K562 (cell line): Measurements from ENCODE around the gene ZDHHC12. TPM values are rescaled to one million over a fixed set of nuclear protein-coding genes. Genes with fewer than 3 reads are reported as not detected.

Source experiments
- CHD1 ChIP-seq: fragments of 200-600 bp; sonication (generic); IDR thresholded peaks from one replicate; pipeline ENCODE4 v1.6.1; 2012; ENCODE audit warnings: mild to moderate bottlenecking, moderate library complexity, low read length, inconsistent platforms
- PHF8 ChIP-seq: fragments of 200-600 bp; sonication (generic); IDR thresholded peaks from 2 replicates; pipeline ENCODE4 v1.6.1; 2012; ENCODE audit warnings: mixed run types, mild to moderate bottlenecking, inconsistent platforms, low read length, moderate library complexity, borderline replicate concordance
- PHTF2 ChIP-seq: fragments of 250-450 bp; sonication (Bioruptor Pico); IDR thresholded peaks from 2 replicates; pipeline ENCODE4 v1.5.0; 2021; ENCODE audit warnings: mild to moderate bottlenecking
- TCFL5 ChIP-seq: fragments of 250-450 bp; sonication (Bioruptor Pico); conservative IDR thresholded peaks from 2 replicates; pipeline ENCODE4 v1.6.1; 2021; ENCODE audit warnings: mild to moderate bottlenecking, moderate library complexity, matching md5 sums
- ZFX ChIP-seq: sonication (generic); formaldehyde crosslinking; IDR thresholded peaks from 2 replicates; pipeline ENCODE4 v1.8.0; 2022; ENCODE audit warnings: mild to moderate bottlenecking, missing genetic modification reagents, moderate library complexity
- polyA plus RNA-seq, 8 experiments: library from polyadenylated mRNA; depleted of rRNA in 4 of 8; stranded (reverse) in 5 of 8; unstranded in 3 of 8; fragments of >200 nt; fragmentation: Nextera tagmentation in 2 of 8; fragmentation: Illumina TruSeq in 1 of 8; extraction: Ambion mirVana in 2 of 8; extraction: Trizol in 1 of 8; gene quantifications; 2 replicates each; pipeline versions ENCODE4 v1.2.1 to v1.2.3, GENCODE V29; 2011 to 2014; ENCODE audit warnings: inconsistent platforms in 1 of 8, missing spikeins in 1 of 8
- total RNA-seq, 7 experiments: library from RNA; depleted of rRNA in 6 of 7; stranded (reverse); fragments of >200 nt in 6 of 7; fragmentation: Illumina TruSeq in 2 of 7; extraction: Trizol in 2 of 7; gene quantifications; 2 replicates each; pipeline versions ENCODE4 v1.2.1 to v1.2.3, GENCODE V29; 2011 to 2021; ENCODE audit warnings: low replicate concordance in 1 of 7
- TF ChIP-seq, protein P1 (sequence below), 2 experiments: fragments of 450-650 bp; IDR thresholded peaks; 2 replicates each; pipeline ENCODE4 v1.6.1; 2016; ENCODE audit warnings: mild to moderate bottlenecking in 2 of 2, borderline replicate concordance in 1 of 2, low read depth in 1 of 2, moderate library complexity in 1 of 2

Gene ZDHHC12
- total and polyA plus RNA-seq, 9 of the 15 experiments (the other 6 are each of a cell fraction or from before 2014, with no cell fraction given), result 0.21 to 38.0 (median 13.8) TPM

DNA sequence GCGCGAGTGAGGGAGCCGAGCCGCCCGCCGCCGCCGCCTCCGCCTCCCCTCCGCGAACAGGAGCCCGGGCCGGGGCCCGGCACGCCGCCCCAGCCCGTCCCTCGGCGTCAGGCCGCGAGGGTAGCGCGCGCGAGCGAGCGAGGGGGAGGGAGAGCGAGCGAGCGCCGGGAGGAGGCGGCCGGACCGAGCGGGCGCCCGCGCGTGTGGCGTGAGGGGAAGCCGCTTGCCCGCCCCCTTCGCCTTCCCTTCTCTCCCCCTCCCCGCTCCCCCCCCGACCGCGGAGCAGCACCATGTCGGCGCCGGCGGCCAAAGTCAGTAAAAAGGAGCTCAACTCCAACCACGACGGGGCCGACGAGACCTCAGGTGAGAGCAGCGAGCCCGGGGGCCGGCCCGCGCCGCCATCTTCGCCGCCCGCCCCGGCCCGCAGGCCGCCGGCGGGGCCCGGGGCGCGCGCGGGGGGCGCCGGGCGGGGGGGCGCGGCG lies 34.6 kb downstream of the ZDHHC12 start (continued):
- TF ChIP-seq, protein P1, sequence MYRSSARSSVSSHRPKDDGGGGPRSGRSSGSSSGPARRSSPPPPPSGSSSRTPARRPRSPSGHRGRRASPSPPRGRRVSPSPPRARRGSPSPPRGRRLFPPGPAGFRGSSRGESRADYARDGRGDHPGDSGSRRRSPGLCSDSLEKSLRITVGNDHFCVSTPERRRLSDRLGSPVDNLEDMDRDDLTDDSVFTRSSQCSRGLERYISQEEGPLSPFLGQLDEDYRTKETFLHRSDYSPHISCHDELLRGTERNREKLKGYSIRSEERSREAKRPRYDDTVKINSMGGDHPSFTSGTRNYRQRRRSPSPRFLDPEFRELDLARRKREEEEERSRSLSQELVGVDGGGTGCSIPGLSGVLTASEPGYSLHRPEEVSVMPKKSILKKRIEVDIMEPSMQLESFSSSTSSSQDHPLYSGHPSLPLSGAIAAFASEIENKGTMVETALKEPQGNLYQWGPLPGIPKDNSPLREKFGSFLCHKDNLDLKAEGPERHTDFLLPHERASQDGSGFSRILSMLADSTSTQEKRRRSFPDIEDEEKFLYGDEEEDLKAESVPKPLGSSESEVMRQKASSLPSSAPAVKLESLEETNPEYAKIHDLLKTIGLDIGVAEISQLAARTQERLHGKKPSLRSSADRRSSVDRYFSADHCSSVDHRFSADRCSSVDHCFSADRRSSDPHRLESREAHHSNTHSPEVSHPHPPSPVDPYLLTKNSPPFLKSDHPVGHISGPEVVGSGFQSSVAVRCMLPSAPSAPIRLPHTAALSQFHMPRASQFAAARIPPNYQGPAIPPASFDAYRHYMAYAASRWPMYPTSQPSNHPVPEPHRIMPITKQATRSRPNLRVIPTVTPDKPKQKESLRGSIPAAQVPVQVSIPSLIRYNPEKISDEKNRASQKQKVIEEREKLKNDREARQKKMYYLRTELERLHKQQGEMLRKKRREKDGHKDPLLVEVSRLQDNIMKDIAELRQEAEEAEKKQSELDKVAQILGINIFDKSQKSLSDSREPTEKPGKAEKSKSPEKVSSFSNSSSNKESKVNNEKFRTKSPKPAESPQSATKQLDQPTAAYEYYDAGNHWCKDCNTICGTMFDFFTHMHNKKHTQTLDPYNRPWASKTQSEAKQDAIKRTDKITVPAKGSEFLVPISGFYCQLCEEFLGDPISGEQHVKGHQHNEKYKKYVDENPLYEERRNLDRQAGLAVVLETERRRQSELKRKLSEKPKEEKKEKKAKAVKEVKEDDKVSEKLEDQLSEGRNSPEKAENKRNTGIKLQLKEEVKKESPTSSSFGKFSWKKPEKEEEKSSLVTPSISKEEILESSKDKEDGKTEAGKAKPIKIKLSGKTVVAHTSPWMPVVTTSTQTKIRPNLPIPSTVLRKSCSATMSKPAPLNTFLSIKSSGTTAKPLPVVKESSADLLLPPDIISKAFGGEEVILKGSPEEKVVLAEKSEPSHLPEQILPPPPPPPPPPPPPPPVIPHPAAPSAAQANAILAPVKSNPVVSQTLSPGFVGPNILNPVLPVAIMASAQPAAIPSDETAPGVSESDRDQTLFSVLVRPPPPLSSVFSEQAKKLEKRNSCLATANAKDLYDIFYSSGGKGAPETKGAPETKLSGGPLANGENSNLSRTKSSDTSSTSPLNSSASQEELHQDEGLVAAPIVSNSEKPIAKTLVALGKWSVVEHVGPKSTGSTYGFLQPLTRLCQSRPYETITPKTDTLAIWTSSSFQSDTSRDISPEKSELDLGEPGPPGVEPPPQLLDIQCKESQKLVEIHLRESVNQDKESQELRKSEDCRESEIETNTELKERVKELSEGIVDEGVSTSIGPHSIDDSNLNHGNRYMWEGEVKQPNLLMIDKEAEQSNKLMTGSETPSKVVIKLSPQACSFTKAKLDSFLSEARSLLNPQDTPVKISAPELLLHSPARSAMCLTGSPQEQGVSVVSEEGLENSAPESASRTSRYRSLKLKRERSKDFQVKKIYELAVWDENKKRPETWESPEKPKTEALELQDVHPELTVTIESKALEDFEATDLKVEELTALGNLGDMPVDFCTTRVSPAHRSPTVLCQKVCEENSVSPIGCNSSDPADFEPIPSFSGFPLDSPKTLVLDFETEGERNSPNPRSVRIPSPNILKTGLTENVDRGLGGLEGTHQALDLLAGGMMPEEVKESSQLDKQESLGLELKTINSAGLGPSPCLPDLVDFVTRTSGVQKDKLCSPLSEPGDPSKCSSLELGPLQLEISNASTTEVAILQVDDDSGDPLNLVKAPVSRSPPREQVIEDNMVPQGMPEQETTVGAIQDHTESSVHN (IDR thresholded peaks at IDR 0.05; ENCODE audit: borderline replicate concordance in 1 of 2, low read depth in 1 of 2), result no peak
- TF ChIP-seq TCFL5, result no peak
- no peak for TF ChIP-seq PHTF2 (CRISPR knock-in tag)
- TF ChIP-seq CHD1, result peak; percentile 84
- no peak for TF ChIP-seq ZFX (CRISPR knock-in tag)
- peak; percentile 70; the same call in 1 of the 2 replicates for TF ChIP-seq PHF8
